ENCODE data around the gene NDUFC2.
A peak's percentile ranks its signal among the peaks of the same experiment; 100 is the strongest.
"Not testable (repeated sequence)": the region's sequence is repeated elsewhere in the genome, so short reads cannot be mapped to it uniquely, and the experiment has no call there.

The NDUFC2 gene

GRCh38 chr11:78054971-78055370 is 24.7 kb downstream of the NDUFC2 start:
- no peak for DNase-seq (ENCODE audit: low read depth in 2 of 2)

GRCh38 chr11:78050964-78051831 is 28.5 kb downstream of the NDUFC2 start:
- DNase-seq (ENCODE audit: low read depth in 2 of 2), result no peak

- no peak for DNase-seq (ENCODE audit: low read depth in 2 of 2)
These were observed 30.3 kb downstream of the NDUFC2 start for GRCh38 chr11:78049348-78049747.

- no peak for DNase-seq (ENCODE audit: low read depth in 2 of 2)
These were observed 31.1 kb downstream of the NDUFC2 start for GRCh38 chr11:78048561-78048960.

GRCh38 chr11:78046486-78046854 is 33.2 kb downstream of the NDUFC2 start:
- DNase-seq (ENCODE audit: low read depth in 2 of 2), result no peak

GRCh38 chr11:78045851-78046485 is 33.7 kb downstream of the NDUFC2 start:
- DNase-seq (ENCODE audit: low read depth in 2 of 2), result peak; percentile 67 to 78

- no peak for DNase-seq (ENCODE audit: low read depth in 2 of 2)
These were observed 35.0 kb downstream of the NDUFC2 start for GRCh38 chr11:78044706-78045105.

- DNase-seq (ENCODE audit: low read depth in 2 of 2), result no peak
These were observed 37.7 kb downstream of the NDUFC2 start for GRCh38 chr11:78041843-78042440.

- not testable (repeated sequence) for DNase-seq (ENCODE audit: low read depth in 2 of 2)
These were observed 38.3 kb downstream of the NDUFC2 start for GRCh38 chr11:78041380-78041719.

- no peak for DNase-seq (ENCODE audit: low read depth in 2 of 2)
These were observed 38.8 kb downstream of the NDUFC2 start for GRCh38 chr11:78040691-78041379.

GRCh38 chr11:78039919-78040671 is 39.6 kb downstream of the NDUFC2 start:
- peak; percentile 12 to 19 for DNase-seq (ENCODE audit: low read depth in 2 of 2)

- DNase-seq (ENCODE audit: low read depth in 2 of 2), result no peak
These were observed 40.2 kb downstream of the NDUFC2 start for GRCh38 chr11:78039391-78039918.

- no peak for DNase-seq (ENCODE audit: low read depth in 2 of 2)
These were observed 40.9 kb downstream of the NDUFC2 start for GRCh38 chr11:78038697-78039313.

- DNase-seq (ENCODE audit: low read depth in 2 of 2), result no peak
These were observed 41.6 kb downstream of the NDUFC2 start for GRCh38 chr11:78037825-78038620.

GRCh38 chr11:78037056-78037455 is 42.6 kb downstream of the NDUFC2 start:
- no peak for DNase-seq (ENCODE audit: low read depth in 2 of 2)

GRCh38 chr11:78036313-78036712 is 43.3 kb downstream of the NDUFC2 start:
- DNase-seq (ENCODE audit: low read depth in 2 of 2), result no peak

GRCh38 chr11:78034623-78035022 is 45.0 kb downstream of the NDUFC2 start:
- no peak for DNase-seq (ENCODE audit: low read depth in 2 of 2)

- DNase-seq (ENCODE audit: low read depth in 2 of 2), result no peak
These were observed 46.6 kb downstream of the NDUFC2 start for GRCh38 chr11:78033040-78033439.

GRCh38 chr11:78032090-78032489 is 47.6 kb downstream of the NDUFC2 start:
- DNase-seq (ENCODE audit: low read depth in 2 of 2), result no peak

- DNase-seq (ENCODE audit: low read depth in 2 of 2), result no peak
These were observed 48.0 kb downstream of the NDUFC2 start for GRCh38 chr11:78031629-78032028.

Data from stimulated activated CD4-positive, alpha-beta T cell treated with anti-CD3 and anti-CD28 coated beads, Interleukin-4, amount 100 ng/mL, for 48 hours (primary cell).